ES-I3 (cell line): ENCODE results near the gene GLIS1.

Source experiments
- H3K36me3 ChIP-seq: 2 replicates; pipeline ENCODE4 v1.6.1; 2013; ENCODE audit warnings: mild to moderate bottlenecking, low read length, control low read depth, moderate library complexity; ENCODE audit not compliant: insufficient read depth
- H3K4me1 ChIP-seq: 2 replicates; pipeline ENCODE4 v1.6.1; 2013; ENCODE audit warnings: mild to moderate bottlenecking, control low read depth, low read length; ENCODE audit not compliant: insufficient read depth
- H3K9ac ChIP-seq: 2 replicates; pipeline ENCODE4 v1.6.1; 2013; ENCODE audit warnings: low read depth, mild to moderate bottlenecking, low read length, moderate library complexity
- H3K9me3 ChIP-seq: 2 replicates; pipeline ENCODE4 v1.6.1; 2013; ENCODE audit warnings: mild to moderate bottlenecking, low read length, moderate library complexity; ENCODE audit not compliant: control insufficient read depth, insufficient read depth

GLIS1 gene

DNA sequence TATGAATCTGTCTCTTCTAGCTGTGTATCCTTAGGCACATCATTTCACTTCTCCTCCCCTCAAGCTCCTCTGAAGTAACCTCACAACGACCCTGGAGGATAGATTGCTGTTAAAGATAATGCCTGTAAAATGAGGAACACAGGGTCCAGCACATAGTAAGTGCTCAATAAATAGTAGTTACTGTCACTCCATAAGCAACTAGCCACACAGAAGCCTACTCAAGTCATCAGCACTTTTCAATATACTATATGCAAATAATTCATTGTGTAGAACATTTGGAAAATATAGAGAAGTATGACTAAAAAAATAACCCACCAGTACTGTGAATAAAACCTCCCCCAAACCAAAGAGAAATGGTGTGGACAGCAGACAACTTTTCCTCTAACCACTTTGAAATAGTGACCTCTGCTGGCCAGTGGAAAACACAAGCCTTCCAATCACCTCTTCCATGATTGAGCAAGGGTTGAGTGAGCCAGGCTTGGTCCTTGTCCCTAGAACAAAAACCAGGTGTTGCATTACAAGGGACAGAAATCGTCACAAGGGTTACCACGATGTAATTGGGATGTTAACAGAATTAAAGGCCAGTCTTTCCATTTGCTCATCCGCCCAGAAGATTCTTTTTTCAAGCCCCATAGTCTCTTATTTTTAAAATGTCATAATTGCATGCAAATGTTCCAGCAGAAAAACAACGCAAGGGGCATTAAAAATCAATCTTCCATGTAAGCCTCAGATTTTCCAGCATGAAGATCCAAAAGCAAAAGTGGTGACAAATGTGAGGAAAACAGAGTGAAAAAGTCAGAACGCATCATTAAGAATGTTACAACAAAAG is 15.7 kb upstream of the GLIS1 start:
- Histone ChIP-seq H3K4me1 (no peaks in the 10 kb centered on the region), H3K9me3 (no peaks in the 10 kb centered on the region), H3K36me3 (no peaks in the 10 kb centered on the region), H3K9ac (no peak overlapping the region)

DNA sequence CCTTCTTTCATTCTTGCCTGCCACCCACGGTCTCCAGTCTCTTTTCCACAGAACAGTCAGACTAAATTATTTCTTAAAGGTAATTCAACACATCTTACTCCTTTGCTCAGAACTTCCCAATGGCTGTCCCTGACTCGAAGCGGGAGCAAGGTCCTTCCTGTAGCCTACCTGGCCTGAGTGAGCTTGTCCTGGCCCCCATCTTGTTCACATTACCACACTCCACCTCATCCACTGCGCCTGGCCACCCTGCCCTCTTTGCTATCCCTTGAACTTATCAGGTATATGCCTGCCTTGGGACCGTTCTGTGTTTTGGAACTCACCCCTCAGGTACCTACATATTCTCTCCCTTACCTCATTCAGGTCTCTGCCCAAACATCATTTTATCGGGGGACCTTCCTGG is 13.3 kb upstream of the GLIS1 start:
- Histone ChIP-seq H3K9me3 (no peaks in the 10 kb centered on the region), H3K9ac (no peak overlapping the region), H3K4me1 (no peaks in the 10 kb centered on the region), H3K36me3 (no peaks in the 10 kb centered on the region)

DNA sequence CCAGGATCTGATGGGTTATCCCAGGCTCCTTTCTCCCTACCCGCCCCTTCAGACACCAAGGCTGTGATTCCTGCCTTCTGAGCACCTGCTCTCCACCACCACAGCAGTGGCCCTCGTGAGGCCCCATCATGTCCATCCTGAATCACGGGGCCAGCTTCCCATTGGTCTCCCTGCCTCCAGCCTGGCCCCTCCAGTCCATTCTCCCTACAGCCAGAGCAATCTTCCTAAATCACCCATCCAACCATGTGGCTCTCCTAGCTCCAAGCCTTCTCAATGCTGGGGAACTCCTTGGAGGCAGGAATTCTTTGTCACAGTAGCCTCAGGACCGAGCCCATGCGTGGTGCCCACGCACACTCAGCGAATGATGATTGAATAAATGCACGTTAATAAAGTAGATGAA is 8.9 kb upstream of the GLIS1 start:
- H3K9me3 ChIP-seq: no peaks in the 10 kb centered on the region
- no peak overlapping the region for H3K9ac ChIP-seq
- no peaks in the 10 kb centered on the region for H3K4me1 ChIP-seq
- no peaks in the 10 kb centered on the region for H3K36me3 ChIP-seq

DNA sequence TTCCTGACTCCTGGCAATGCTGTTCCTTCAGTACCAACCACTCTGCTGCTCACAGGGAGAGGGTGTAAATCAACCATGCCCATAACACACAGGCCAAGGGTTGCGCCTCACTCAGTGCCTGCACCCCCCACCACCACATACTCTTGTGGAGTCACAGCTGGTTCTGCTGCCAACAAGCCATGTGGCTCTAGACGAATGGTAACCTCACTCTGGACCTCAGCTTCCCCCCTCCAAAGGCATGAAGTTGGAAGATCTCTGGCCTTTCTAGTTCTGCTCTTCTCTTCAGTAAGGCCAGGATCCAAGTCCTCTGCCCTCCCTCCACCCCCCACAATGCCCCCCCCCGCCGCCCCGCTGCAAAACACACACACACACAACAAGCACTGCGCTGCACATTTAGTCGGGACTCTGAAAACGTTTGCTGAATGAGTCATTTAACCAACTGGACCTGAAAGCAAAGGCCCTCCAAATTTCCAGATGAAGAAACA is 1.7 kb upstream of the GLIS1 start:
- Histone ChIP-seq H3K9ac (no peak overlapping the region), H3K36me3 (no peaks in the 10 kb centered on the region), H3K9me3 (no peaks in the 10 kb centered on the region), H3K4me1 (no peaks in the 10 kb centered on the region)

DNA sequence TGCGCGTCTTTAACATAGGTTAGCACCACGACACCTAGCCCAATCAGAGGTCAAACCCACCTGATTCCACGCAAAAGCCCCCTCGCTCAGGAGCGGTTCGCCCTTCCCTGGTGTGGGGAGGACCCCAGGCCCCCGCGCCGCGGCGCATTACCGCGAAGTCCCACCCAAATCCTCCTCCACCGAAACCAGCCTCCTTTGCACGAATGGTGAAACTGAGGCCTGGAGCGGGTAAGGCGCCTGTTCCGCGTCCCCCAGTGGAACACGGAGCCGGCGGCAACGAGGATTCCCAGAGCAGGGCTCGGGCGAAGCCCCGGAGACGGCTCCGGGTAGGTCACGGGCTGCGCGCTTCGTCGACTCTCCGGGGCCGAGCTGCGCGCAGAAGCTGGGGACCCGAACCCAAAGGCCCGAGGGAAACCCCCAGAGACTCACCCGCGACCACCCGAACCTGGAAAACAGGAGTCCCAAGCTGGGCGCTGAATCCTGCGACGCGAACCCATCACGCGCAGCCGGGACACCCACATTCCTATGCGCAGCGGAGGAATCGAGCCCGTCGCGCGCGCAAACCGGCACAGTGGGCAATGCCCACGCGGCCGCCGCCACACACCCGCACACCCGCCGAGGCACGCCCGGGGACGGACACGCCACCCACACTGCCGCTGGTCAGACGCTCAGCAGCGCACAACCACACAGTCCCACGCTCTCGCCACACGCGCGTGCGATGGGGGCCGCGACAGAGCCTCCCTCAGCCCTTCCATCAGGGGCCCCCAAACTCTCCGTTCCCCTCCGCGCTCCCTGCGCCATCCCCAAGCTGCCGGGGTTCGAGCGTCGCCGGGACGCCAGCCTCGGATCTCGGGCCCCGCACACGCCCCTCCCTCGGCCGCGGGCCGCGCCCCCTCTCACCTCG is 507 bp downstream of the GLIS1 start:
- H3K4me1 ChIP-seq: no peaks in the 10 kb centered on the region
- peak overlapping the region; percentile 59; the same call in 1 of the 2 replicates for H3K9ac ChIP-seq
- no peaks in the 10 kb centered on the region for H3K9me3 ChIP-seq

DNA sequence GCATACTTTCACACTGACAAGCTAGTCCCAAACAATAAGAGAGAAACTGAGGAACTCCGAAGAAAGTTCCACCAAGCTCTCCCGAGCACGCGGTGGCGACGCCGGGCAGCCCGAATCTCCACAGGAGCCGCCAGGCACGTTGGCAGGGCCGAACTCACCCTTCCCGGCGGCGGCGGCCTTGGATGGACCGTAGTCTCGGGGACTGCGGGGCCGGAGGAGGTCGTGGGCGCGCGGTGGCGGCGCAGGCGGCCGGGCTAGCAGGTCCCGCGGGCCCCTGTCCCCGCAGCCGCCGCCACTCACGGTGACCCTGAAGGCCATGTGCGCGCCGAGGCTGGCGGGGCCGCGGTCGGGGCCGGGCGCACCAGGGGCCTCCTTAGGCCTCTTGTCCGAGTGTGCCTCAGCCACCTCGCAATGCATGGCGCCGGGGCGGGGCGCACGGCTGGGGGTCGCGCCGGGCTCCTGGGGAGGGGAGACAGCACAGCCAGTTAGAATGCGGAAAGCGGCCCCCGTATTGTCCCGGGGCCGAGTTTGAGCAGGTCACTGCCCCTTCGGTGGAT is 1.2 kb downstream of the GLIS1 start:
- no peaks in the 10 kb centered on the region for H3K4me1 ChIP-seq
- no peaks in the 10 kb centered on the region for H3K36me3 ChIP-seq
- peak overlapping the region; percentile 59; the same call in 1 of the 2 replicates for H3K9ac ChIP-seq
- no peaks in the 10 kb centered on the region for H3K9me3 ChIP-seq

More for the DNA sequence above, 507 bp downstream of the GLIS1 start:
- H3K36me3 ChIP-seq: no peaks in the 10 kb centered on the region

DNA sequence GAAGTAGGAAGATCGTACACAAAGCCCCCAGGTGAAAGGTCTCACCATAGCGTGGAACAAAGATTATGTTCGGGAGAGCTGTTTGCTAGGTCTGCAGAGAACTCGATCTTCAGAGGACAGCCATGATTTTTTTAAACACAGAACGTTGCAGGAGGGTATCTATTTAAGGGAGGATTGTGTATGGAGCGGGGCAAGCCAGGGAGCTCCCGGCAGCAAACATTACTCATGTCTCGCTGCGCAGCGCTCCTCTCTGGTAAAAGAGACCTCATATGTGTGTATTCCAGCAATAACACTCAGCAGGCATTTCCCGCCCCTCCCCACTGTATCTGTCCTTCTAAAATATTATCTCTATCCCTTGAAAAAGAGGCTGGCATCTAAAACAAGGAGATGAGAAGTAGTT is 2.7 kb downstream of the GLIS1 start:
- Histone ChIP-seq H3K4me1 (no peaks in the 10 kb centered on the region), H3K9me3 (no peaks in the 10 kb centered on the region), H3K36me3 (no peaks in the 10 kb centered on the region), H3K9ac (no peak overlapping the region)

DNA sequence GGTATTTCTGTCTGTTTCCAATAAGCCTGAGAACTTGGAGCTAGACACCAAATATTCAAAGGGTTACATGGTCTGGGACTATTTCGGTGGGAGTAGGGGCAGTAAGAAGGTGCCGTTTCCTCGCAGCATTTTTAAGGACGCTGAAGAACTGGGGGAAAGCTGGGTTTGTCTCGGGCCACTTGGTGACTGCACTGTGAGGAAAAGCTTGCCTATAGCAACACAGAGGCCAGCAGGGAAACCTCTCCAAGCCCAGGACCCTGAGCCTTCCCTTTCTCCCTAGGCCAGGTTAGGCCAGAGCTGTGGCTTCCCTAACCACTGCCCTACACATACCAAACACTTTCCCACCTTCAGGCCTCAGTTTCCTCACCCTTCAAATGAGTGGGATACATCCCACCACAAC is 3.3 kb downstream of the GLIS1 start:
- no peaks in the 10 kb centered on the region for H3K36me3 ChIP-seq
- no peaks in the 10 kb centered on the region for H3K4me1 ChIP-seq
- no peaks in the 10 kb centered on the region for H3K9me3 ChIP-seq
- no peak overlapping the region for H3K9ac ChIP-seq

DNA sequence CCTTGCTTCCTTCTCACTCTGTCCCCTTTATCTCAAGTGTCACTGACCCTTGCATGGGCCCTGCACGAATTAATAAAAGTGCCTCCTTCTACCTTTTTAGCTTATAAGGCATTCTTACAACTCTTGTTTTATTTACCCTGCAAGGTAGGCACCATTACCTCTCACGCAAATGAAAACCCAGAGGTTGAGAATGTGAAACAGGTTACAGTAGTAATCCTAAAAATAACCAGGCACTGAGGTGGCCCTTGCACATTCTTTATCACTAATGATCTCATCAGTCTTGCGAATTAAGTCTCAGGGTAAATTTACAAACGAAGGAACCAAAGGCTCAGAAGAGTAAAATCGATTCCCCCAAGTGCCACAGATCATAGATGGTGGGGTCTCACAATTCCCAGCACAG is 3.7 kb downstream of the GLIS1 start:
- Histone ChIP-seq H3K36me3 (no peaks in the 10 kb centered on the region), H3K9ac (no peak overlapping the region), H3K9me3 (no peaks in the 10 kb centered on the region), H3K4me1 (no peaks in the 10 kb centered on the region)

DNA sequence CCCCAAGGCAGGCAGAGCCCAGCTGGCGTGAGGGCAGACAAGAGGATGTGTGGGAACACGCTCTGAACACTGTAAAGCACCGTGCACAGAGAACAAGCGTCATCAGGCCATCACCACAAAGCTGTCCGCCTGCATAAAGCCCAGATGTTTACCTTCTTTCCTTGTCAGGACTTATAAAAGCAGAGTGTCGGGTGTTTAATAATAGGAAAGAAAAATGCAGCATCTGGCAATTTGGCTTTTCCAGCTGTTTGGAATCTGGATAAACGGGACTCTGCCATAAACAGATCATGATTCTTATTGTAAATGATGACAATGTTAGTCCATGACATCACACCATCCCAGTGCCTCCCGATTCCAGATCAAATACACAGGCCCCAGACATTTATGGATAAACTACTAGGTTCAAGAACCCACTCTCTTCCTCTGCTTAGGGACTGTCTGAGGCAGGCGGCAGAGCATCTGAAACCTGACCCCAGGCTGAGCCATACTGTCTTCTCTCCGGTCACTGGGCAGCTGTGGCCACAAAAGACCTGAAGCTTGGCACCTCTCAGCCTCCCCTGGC is 4.2 kb downstream of the GLIS1 start:
- Histone ChIP-seq H3K9me3 (no peaks in the 10 kb centered on the region), H3K4me1 (no peaks in the 10 kb centered on the region), H3K9ac (no peak overlapping the region), H3K36me3 (no peaks in the 10 kb centered on the region)

DNA sequence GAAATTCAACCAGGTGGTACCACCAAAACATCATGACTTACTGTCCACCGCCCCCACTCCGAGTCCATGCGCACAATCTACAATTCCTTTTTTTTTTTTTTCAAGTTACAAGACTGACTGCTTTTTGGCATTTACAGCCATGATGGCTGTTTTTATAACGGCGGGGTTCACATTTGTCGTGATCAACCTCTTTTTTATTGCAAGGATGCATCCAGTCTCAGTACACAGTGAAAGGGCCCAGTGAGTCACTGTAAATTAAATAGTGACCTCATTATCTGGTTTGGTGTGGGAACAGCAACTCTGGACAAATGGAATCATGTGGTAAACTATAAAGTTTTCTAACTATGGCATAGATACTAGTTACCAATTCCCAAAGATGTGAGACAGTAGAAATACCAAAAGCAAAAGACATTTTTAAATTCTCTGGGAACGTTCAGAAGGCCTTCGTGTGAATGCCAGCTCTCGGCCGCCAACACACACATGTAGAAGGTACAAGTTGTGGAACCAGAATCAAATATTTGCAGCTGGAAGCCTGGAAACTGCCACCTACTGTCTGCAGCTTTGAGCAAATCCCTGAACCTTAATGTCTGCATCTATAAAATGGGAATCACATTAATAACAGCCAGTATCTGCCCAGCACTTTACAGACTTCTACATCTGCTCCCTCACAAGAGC is 4.9 kb downstream of the GLIS1 start:
- H3K9ac ChIP-seq: no peak overlapping the region
- H3K4me1 ChIP-seq: no peaks in the 10 kb centered on the region
- H3K36me3 ChIP-seq: no peaks in the 10 kb centered on the region
- H3K9me3 ChIP-seq: no peaks in the 10 kb centered on the region

DNA sequence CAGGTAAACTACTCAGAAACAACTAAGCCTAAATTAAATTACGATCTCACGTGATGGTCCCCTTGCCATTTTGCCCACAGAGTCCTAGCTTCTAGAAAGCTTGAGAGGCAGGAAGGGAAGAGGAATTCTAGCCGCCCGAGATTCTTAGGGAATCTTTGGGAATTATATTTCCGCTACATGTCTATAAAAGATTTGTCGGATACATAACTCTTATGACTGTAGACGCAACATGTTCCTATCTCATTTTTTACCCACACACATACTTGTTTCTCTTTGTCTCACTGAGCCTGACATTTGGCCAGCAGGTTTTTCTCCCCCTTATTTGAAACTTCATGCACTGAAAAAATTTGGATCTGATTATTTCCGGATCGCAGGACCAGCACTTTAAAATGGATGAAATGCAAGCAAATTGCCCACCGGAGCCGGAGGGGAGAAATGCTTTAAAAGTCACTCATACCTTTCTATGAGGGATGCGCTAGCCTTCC is 5.5 kb downstream of the GLIS1 start:
- no peaks in the 10 kb centered on the region for H3K4me1 ChIP-seq
- no peak overlapping the region for H3K9ac ChIP-seq

DNA sequence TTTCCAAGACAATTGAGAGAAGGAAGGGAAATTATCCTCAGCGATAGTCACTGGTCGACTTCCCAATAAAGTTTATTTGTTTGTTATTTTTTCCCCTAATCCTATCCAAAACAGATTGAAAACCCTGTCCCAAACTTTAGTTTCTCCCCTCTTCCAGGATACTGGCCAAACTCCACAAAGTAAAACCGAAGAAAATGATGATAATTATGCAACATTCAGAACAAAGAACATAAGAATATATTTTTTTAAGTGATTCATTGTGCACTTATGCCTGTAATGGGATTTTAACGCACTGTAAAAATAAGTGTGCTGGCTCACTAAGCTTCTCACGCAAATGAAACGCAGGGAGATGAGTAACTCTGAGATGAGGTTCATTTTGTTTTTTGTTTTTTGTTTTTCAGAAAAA is 6.0 kb downstream of the GLIS1 start:
- Histone ChIP-seq H3K36me3 (no peaks in the 10 kb centered on the region), H3K9me3 (no peaks in the 10 kb centered on the region), H3K9ac (no peak overlapping the region), H3K4me1 (no peaks in the 10 kb centered on the region)

More for the DNA sequence above, 5.5 kb downstream of the GLIS1 start:
- Histone ChIP-seq H3K9me3 (no peaks in the 10 kb centered on the region), H3K36me3 (no peaks in the 10 kb centered on the region)

DNA sequence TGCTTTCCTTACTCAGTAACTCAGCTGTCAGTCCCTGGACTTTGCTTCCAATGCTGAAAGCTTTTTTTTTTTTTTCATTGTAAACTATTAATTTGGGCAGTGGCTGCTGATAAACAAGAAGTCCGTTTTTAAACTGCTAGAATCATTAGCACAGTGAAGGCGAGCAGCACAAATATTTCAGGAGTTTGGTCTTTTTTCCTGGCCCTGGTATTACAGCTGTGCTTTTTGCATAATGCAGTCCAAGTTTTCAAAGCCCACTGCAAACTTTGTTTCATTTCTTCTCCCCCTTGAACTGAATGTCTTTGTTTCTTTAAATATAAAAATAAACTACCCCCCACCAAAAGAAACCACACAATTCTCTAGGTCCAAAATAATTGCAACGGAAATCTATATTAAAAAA is 6.6 kb downstream of the GLIS1 start:
- no peaks in the 10 kb centered on the region for H3K36me3 ChIP-seq
- no peak overlapping the region for H3K9ac ChIP-seq
- H3K9me3 ChIP-seq: no peaks in the 10 kb centered on the region
- no peaks in the 10 kb centered on the region for H3K4me1 ChIP-seq
